Retinal pigment epithelial cell (primary cell): ENCODE results near the gene EBF4.
A peak's percentile ranks its signal among the peaks of the same experiment; 100 is the strongest.

Experiments used
- DNase-seq: peaks from one replicate; pipeline ENCODE4 v3.0.0-alpha.2; 2010; ENCODE audit warnings: low read depth
- H3K4me3 ChIP-seq: 2 replicates; pipeline ENCODE4 v1.5.1; 2011; ENCODE audit warnings: mild to moderate bottlenecking, low read length, control low read depth, moderate library complexity
- CTCF ChIP-seq: conservative IDR thresholded peaks from 2 replicates; pipeline ENCODE4 v1.5.1; 2011; ENCODE audit warnings: low read depth, low read length, control low read depth, inconsistent platforms

Gene EBF4

GRCh38 chr20:2750491-2751251 lies 58.1 kb downstream of the EBF4 start:
- no peak for DNase-seq
- TF ChIP-seq CTCF = no peak
- no peak overlapping the region for H3K4me3 ChIP-seq

GRCh38 chr20:2751347-2751877 lies 58.8 kb downstream of the EBF4 start:
- TF ChIP-seq CTCF = no peak
- no peak overlapping the region for H3K4me3 ChIP-seq
- DNase-seq = no peak

GRCh38 chr20:2751878-2752566 lies 59.4 kb downstream of the EBF4 start:
- TF ChIP-seq CTCF = no peak
- DNase-seq = no peak
- no peak overlapping the region for H3K4me3 ChIP-seq

- H3K4me3 ChIP-seq = no peak overlapping the region
- peak; percentile 75 for TF ChIP-seq CTCF
- DNase-seq = no peak
Observed at GRCh38 chr20:2752567-2753460, 60.2 kb downstream of the EBF4 start.

- TF ChIP-seq CTCF = no peak
- no peak overlapping the region for H3K4me3 ChIP-seq
- no peak for DNase-seq
Observed at GRCh38 chr20:2753461-2754040, 61.0 kb downstream of the EBF4 start.

GRCh38 chr20:2754424-2754823 lies 61.8 kb downstream of the EBF4 start:
- TF ChIP-seq CTCF = no peak
- no peak overlapping the region for H3K4me3 ChIP-seq
- DNase-seq = no peak
